ENCODE results near the gene ETFA. TPM values are rescaled to one million over a fixed set of nuclear protein-coding genes. Genes with fewer than 3 reads are reported as not detected.

The ETFA gene
- total and polyA plus RNA-seq, 8 donors: 102 to 148 (median 130) TPM

GRCh38 chr15:76174654-76175053 lies 136.6 kb downstream of the ETFA start:
- Histone ChIP-seq H3K4me3 (no peak overlapping the region), H3K27me3 (peaks cover 0 to 24% of the 10 kb centered on the region in 2 donors), H3K27ac (no peak overlapping the region), H3K36me3 (no peaks in the 10 kb centered on the region), H3K9me3 (no peaks in the 10 kb centered on the region), H3K4me1 (no peaks in the 10 kb centered on the region)
- no peak for TF ChIP-seq CTCF (IDR thresholded peaks at IDR 0.05)
- intact Hi-C loops (cut with DNase I): no loop called here
- no peak for ATAC-seq
- no peak for DNase-seq

GRCh38 chr15:76173317-76173834 lies 137.9 kb downstream of the ETFA start:
- no peak for TF ChIP-seq CTCF (IDR thresholded peaks at IDR 0.05)
- H3K9me3 ChIP-seq: no peaks in the 10 kb centered on the region
- H3K27me3 ChIP-seq: peaks cover 0 to 16% of the 10 kb centered on the region in 2 donors
- intact Hi-C loops (cut with DNase I): no loop called here
- DNase-seq: no peak
- no peaks in the 10 kb centered on the region for H3K4me1 ChIP-seq
- no peak for ATAC-seq
- no peak overlapping the region for H3K4me3 ChIP-seq
- H3K36me3 ChIP-seq: no peaks in the 10 kb centered on the region
- no peak overlapping the region for H3K27ac ChIP-seq

- no peaks in the 10 kb centered on the region for H3K9me3 ChIP-seq
- DNase-seq (no peak), ATAC-seq (no peak)
- H3K27ac ChIP-seq: no peak overlapping the region
- H3K4me3 ChIP-seq: no peak overlapping the region
- no peaks in the 10 kb centered on the region for H3K36me3 ChIP-seq
- no peak for TF ChIP-seq CTCF (IDR thresholded peaks at IDR 0.05)
- intact Hi-C loops (cut with DNase I): no loop called here
- H3K4me1 ChIP-seq: no peaks in the 10 kb centered on the region
- H3K27me3 ChIP-seq: peaks cover 0 to 10% of the 10 kb centered on the region in 2 donors
Measured at GRCh38 chr15:76172782-76173181, 138.5 kb downstream of the ETFA start.

GRCh38 chr15:76169911-76170800 lies 141.1 kb downstream of the ETFA start:
- no peak for TF ChIP-seq CTCF (IDR thresholded peaks at IDR 0.05)
- H3K27me3 ChIP-seq: no peaks in the 10 kb centered on the region
- peak in 1 of 4 donors; percentile 56 for DNase-seq
- no peaks in the 10 kb centered on the region for H3K36me3 ChIP-seq
- no peak overlapping the region for H3K27ac ChIP-seq
- intact Hi-C loops (cut with DNase I): no loop called here
- H3K9me3 ChIP-seq: no peaks in the 10 kb centered on the region
- ATAC-seq: peak; percentile 25
- H3K4me1 ChIP-seq: no peaks in the 10 kb centered on the region
- no peak overlapping the region for H3K4me3 ChIP-seq

GRCh38 chr15:76169018-76169417 lies 142.3 kb downstream of the ETFA start:
- no peaks in the 10 kb centered on the region for H3K27me3 ChIP-seq
- H3K9me3 ChIP-seq: no peaks in the 10 kb centered on the region
- H3K4me1 ChIP-seq: no peaks in the 10 kb centered on the region
- DNase-seq (no peak), ATAC-seq (peak; percentile 60)
- H3K27ac ChIP-seq: no peak overlapping the region
- no peaks in the 10 kb centered on the region for H3K36me3 ChIP-seq
- no peak for TF ChIP-seq CTCF (IDR thresholded peaks at IDR 0.05)
- H3K4me3 ChIP-seq: no peak overlapping the region
- intact Hi-C loops (cut with DNase I): no loop called here
